Measurements from ENCODE around the gene ALDH1L1. TPM values are rescaled to one million over a fixed set of nuclear protein-coding genes. Genes with fewer than 3 reads are reported as not detected.

The ALDH1L1 gene
- total RNA-seq, 1 experiment from 2014 or later = 1.2 TPM

DNA sequence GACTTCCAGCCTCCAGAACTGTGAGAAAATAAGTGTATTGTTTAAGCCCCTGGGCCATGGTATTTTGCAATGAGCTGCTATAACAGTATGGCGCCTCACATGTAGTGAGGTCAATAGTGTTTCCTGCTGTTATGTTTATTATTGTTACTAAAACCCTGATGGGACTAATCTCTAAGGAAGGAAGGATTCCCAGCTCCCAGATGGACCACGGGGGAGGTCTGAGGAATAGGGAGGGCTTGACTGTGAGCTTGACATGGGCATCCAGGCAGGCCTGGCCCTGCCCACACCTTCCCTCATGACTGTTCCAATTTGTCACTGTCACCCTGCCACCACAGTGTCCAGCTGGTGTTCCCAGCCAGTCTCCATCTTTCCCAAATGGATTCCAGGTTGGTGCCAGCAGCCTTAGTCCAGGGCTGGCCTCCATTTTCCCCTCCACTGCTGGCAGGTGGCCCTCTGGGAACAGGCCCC is 82.0 kb downstream of the ALDH1L1 start (continued):
- TF ChIP-seq, protein P1, sequence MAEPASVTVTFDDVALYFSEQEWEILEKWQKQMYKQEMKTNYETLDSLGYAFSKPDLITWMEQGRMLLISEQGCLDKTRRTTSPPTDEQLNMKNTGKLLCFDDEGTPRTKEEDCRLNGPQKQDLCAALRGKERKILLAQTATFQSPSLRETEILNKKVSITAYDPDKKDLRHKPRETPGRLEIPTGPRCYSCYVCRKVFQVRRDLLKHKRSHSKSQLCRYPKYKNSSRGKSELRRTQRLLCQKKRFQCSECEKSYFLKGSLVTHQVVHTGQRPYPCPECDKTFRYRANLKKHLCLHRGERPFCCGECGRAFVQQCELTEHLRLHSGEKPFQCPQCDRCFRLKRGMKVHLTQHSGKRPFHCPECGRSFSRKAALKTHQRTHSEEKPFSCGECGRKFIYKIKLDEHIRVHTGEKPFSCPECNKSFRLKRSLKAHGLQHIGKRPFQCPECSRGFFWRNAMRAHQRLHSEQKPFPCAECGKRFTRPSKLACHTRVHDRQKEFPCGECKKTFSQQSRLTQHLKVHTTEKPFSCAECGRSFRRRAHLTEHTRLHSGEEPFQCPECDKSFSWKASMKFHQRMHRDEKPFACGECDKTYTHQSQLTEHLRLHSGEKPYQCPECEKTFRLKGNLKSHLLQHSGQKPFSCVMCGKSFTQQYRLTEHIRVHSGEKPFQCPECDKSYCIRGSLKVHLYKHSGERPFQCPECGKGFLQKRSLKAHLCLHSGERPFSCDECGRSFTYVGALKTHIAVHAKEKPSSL (CRISPR knock-in tag; conservative IDR thresholded peaks at IDR 0.05) = no peak
- TF ChIP-seq EMX1 (CRISPR knock-in tag; IDR thresholded peaks at IDR 0.05) (no peak), FOXK1 (CRISPR knock-in tag; IDR thresholded peaks at IDR 0.05) (no peak), OVOL2 (CRISPR knock-in tag; IDR thresholded peaks at IDR 0.05; ENCODE audit: borderline replicate concordance) (no peak), ZNF423 (CRISPR knock-in tag; IDR thresholded peaks at IDR 0.05) (no peak), ETV6 (CRISPR knock-in tag; IDR thresholded peaks at IDR 0.05) (no peak), KAT7 (CRISPR knock-in tag; IDR thresholded peaks at IDR 0.05; ENCODE audit: borderline replicate concordance) (no peak)

DNA sequence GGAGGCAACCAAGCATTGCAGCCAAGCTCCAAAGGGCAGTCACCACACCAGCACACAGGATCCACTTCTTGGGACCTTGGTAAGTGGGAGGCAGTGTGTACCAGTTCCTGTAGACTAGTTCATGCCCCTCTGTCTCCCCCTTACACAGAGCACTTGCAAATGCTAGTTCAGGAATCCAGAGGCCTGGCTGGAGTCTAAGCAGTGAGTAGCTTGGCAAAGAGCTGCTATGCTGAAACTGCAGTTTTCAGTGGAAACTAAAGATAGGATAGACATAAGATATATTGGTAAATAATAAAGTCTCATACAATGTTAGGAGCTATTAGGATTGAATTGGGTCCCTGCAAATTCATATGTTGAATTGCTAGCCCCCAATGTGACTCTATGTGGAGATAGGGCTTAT is 82.6 kb downstream of the ALDH1L1 start:
- Mint-ChIP-seq H3K36me3 (peaks cover 41% of the 10 kb centered on the region), H3K27ac (no peak overlapping the region), H3K4me1 (no peaks in the 10 kb centered on the region), H3K9me3 (peaks cover 47% of the 10 kb centered on the region), H3K4me3 (no peak overlapping the region), H3K27me3 (ENCODE audit: low read depth) (no peaks in the 10 kb centered on the region; the same call in none of the 2 replicates)
- DNase-seq (ENCODE audit: low spot score) = no peak
- no peak for ATAC-seq
- TF ChIP-seq TCF7 (CRISPR knock-in tag; IDR thresholded peaks at IDR 0.05; ENCODE audit: low read depth) (no peak), NR1H2 (CRISPR knock-in tag; IDR thresholded peaks at IDR 0.05) (no peak), JAZF1 (CRISPR knock-in tag; IDR thresholded peaks at IDR 0.05) (no peak), SMAD4 (CRISPR knock-in tag; IDR thresholded peaks at IDR 0.05) (no peak), SP1 (CRISPR knock-in tag; conservative IDR thresholded peaks at IDR 0.05) (no peak), RORB (CRISPR knock-in tag; IDR thresholded peaks at IDR 0.05) (no peak), CBFB (CRISPR knock-in tag; IDR thresholded peaks at IDR 0.05; ENCODE audit: low read depth) (no peak), MXD4 (CRISPR knock-in tag; IDR thresholded peaks at IDR 0.05; ENCODE audit: borderline replicate concordance) (no peak), TEAD1 (CRISPR knock-in tag; IDR thresholded peaks at IDR 0.05) (no peak)
- TF ChIP-seq, protein P2, sequence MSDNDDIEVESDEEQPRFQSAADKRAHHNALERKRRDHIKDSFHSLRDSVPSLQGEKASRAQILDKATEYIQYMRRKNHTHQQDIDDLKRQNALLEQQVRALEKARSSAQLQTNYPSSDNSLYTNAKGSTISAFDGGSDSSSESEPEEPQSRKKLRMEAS (CRISPR knock-in tag; IDR thresholded peaks at IDR 0.05) = no peak
- TF ChIP-seq, protein P3, sequence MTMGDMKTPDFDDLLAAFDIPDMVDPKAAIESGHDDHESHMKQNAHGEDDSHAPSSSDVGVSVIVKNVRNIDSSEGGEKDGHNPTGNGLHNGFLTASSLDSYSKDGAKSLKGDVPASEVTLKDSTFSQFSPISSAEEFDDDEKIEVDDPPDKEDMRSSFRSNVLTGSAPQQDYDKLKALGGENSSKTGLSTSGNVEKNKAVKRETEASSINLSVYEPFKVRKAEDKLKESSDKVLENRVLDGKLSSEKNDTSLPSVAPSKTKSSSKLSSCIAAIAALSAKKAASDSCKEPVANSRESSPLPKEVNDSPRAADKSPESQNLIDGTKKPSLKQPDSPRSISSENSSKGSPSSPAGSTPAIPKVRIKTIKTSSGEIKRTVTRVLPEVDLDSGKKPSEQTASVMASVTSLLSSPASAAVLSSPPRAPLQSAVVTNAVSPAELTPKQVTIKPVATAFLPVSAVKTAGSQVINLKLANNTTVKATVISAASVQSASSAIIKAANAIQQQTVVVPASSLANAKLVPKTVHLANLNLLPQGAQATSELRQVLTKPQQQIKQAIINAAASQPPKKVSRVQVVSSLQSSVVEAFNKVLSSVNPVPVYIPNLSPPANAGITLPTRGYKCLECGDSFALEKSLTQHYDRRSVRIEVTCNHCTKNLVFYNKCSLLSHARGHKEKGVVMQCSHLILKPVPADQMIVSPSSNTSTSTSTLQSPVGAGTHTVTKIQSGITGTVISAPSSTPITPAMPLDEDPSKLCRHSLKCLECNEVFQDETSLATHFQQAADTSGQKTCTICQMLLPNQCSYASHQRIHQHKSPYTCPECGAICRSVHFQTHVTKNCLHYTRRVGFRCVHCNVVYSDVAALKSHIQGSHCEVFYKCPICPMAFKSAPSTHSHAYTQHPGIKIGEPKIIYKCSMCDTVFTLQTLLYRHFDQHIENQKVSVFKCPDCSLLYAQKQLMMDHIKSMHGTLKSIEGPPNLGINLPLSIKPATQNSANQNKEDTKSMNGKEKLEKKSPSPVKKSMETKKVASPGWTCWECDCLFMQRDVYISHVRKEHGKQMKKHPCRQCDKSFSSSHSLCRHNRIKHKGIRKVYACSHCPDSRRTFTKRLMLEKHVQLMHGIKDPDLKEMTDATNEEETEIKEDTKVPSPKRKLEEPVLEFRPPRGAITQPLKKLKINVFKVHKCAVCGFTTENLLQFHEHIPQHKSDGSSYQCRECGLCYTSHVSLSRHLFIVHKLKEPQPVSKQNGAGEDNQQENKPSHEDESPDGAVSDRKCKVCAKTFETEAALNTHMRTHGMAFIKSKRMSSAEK (CRISPR knock-in tag; IDR thresholded peaks at IDR 0.05; ENCODE audit: borderline replicate concordance) = no peak
- TF ChIP-seq, protein P4, sequence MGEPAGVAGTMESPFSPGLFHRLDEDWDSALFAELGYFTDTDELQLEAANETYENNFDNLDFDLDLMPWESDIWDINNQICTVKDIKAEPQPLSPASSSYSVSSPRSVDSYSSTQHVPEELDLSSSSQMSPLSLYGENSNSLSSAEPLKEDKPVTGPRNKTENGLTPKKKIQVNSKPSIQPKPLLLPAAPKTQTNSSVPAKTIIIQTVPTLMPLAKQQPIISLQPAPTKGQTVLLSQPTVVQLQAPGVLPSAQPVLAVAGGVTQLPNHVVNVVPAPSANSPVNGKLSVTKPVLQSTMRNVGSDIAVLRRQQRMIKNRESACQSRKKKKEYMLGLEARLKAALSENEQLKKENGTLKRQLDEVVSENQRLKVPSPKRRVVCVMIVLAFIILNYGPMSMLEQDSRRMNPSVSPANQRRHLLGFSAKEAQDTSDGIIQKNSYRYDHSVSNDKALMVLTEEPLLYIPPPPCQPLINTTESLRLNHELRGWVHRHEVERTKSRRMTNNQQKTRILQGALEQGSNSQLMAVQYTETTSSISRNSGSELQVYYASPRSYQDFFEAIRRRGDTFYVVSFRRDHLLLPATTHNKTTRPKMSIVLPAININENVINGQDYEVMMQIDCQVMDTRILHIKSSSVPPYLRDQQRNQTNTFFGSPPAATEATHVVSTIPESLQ (CRISPR knock-in tag; IDR thresholded peaks at IDR 0.05) = no peak
- TF ChIP-seq, protein P5, sequence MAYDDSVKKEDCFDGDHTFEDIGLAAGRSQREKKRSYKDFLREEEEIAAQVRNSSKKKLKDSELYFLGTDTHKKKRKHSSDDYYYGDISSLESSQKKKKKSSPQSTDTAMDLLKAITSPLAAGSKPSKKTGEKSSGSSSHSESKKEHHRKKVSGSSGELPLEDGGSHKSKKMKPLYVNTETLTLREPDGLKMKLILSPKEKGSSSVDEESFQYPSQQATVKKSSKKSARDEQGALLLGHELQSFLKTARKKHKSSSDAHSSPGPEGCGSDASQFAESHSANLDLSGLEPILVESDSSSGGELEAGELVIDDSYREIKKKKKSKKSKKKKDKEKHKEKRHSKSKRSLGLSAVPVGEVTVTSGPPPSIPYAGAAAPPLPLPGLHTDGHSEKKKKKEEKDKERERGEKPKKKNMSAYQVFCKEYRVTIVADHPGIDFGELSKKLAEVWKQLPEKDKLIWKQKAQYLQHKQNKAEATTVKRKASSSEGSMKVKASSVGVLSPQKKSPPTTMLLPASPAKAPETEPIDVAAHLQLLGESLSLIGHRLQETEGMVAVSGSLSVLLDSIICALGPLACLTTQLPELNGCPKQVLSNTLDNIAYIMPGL (CRISPR knock-in tag; IDR thresholded peaks at IDR 0.05) = no peak
- TF ChIP-seq, protein P6, sequence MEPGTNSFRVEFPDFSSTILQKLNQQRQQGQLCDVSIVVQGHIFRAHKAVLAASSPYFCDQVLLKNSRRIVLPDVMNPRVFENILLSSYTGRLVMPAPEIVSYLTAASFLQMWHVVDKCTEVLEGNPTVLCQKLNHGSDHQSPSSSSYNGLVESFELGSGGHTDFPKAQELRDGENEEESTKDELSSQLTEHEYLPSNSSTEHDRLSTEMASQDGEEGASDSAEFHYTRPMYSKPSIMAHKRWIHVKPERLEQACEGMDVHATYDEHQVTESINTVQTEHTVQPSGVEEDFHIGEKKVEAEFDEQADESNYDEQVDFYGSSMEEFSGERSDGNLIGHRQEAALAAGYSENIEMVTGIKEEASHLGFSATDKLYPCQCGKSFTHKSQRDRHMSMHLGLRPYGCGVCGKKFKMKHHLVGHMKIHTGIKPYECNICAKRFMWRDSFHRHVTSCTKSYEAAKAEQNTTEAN (CRISPR knock-in tag; IDR thresholded peaks at IDR 0.05) = no peak
- TF ChIP-seq, protein P7, sequence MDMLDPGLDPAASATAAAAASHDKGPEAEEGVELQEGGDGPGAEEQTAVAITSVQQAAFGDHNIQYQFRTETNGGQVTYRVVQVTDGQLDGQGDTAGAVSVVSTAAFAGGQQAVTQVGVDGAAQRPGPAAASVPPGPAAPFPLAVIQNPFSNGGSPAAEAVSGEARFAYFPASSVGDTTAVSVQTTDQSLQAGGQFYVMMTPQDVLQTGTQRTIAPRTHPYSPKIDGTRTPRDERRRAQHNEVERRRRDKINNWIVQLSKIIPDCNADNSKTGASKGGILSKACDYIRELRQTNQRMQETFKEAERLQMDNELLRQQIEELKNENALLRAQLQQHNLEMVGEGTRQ (CRISPR knock-in tag; IDR thresholded peaks at IDR 0.05) = no peak
- TF ChIP-seq, protein P8, sequence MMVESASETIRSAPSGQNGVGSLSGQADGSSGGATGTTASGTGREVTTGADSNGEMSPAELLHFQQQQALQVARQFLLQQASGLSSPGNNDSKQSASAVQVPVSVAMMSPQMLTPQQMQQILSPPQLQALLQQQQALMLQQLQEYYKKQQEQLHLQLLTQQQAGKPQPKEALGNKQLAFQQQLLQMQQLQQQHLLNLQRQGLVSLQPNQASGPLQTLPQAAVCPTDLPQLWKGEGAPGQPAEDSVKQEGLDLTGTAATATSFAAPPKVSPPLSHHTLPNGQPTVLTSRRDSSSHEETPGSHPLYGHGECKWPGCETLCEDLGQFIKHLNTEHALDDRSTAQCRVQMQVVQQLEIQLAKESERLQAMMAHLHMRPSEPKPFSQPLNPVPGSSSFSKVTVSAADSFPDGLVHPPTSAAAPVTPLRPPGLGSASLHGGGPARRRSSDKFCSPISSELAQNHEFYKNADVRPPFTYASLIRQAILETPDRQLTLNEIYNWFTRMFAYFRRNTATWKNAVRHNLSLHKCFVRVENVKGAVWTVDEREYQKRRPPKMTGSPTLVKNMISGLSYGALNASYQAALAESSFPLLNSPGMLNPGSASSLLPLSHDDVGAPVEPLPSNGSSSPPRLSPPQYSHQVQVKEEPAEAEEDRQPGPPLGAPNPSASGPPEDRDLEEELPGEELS (CRISPR knock-in tag; IDR thresholded peaks at IDR 0.05) = no peak
- ChIA-PET POLR2A (no interaction called here), CTCF (no interaction called here)
